ENCODE data around the gene CAMTA1. TPM values are rescaled to one million over a fixed set of nuclear protein-coding genes. Genes with fewer than 3 reads are reported as not detected.

Gene CAMTA1
- total RNA-seq, 5 donors from 2014 or later (not counting 1 experiment from before 2014, with no cell fraction given), result 29.7 to 37.4 (median 34.6) TPM

GRCh38 chr1:6858596-6858995, 73.3 kb downstream of the CAMTA1 start:
- ChIA-PET CTCF (interaction anchor here in 1 of 2 donors (0.6 kb wide), 1 partner anchor 514 kb away, joined by 3 read pairs; no protein-coding TSS in a partner anchor), POLR2A (no interaction called here)
- Mint-ChIP-seq H3K4me1 (peaks cover 14 to 27% (median 19%) of the 10 kb centered on the region in 3 donors), H3K9me3 (no peaks in the 10 kb centered on the region), H3K27me3 (no peaks in the 10 kb centered on the region), H3K4me3 (no peak overlapping the region), H3K36me3 (peaks cover 48% of the 10 kb centered on the region), H3K27ac (no peak overlapping the region)
- Histone ChIP-seq H3K27me3 (replicated peaks in 1 of 2; ENCODE audit: control insufficient read depth in 2 of 2, extremely low read depth in 1 of 2, insufficient read depth in 2 of 2, low read length in 1 of 2) (no peaks in the 10 kb centered on the region), H3K9me3 (no peaks in the 10 kb centered on the region), H3K4me3 (ENCODE audit: control insufficient read depth in 1 of 2, extremely low read depth in 1 of 2, low read length in 1 of 2) (no peak overlapping the region), H3K27ac (ENCODE audit: low read length) (no peak overlapping the region), H3K4me1 (ENCODE audit: control insufficient read depth in 1 of 2, extremely low read depth in 1 of 2, insufficient read depth in 2 of 2, low read length in 2 of 2) (no peaks in the 10 kb centered on the region), H3K36me3 (ENCODE audit: control insufficient read depth in 2 of 2, extremely low read depth in 1 of 2, insufficient read depth in 1 of 2, low read length in 1 of 2) (peaks cover 0 to 4% of the 10 kb centered on the region in 2 donors)
- DNase-seq (no peak), ATAC-seq (replicated peaks in 1 of 4) (no peak)
- WGBS (ENCODE audit: insufficient coverage), result 100% methylated on average over 2 of the region's 3 CpGs

- H3K4me1 Mint-ChIP-seq, result peaks cover 23 to 31% (median 29%) of the 10 kb centered on the region in 3 donors
- H3K27ac Mint-ChIP-seq, result no peak overlapping the region
- H3K4me3 ChIP-seq (ENCODE audit: control insufficient read depth in 1 of 2, extremely low read depth in 1 of 2, low read length in 1 of 2), result no peak overlapping the region
- CTCF ChIA-PET, result no interaction called here
- no peaks in the 10 kb centered on the region for H3K9me3 Mint-ChIP-seq
- peaks cover 0 to 2% of the 10 kb centered on the region in 2 donors for H3K36me3 ChIP-seq (ENCODE audit: control insufficient read depth in 2 of 2, extremely low read depth in 1 of 2, insufficient read depth in 1 of 2, low read length in 1 of 2)
- no peak for DNase-seq
- no peaks in the 10 kb centered on the region for H3K27me3 ChIP-seq (replicated peaks in 1 of 2; ENCODE audit: control insufficient read depth in 2 of 2, extremely low read depth in 1 of 2, insufficient read depth in 2 of 2, low read length in 1 of 2)
- peaks cover 50% of the 10 kb centered on the region for H3K36me3 Mint-ChIP-seq
- no peak for ATAC-seq (replicated peaks in 1 of 4)
- H3K27me3 Mint-ChIP-seq, result no peaks in the 10 kb centered on the region
- 100% methylated on average over 2 of the region's 7 CpGs for WGBS (ENCODE audit: insufficient coverage)
- POLR2A ChIA-PET, result no interaction called here
- no peaks in the 10 kb centered on the region for H3K4me1 ChIP-seq (ENCODE audit: control insufficient read depth in 1 of 2, extremely low read depth in 1 of 2, insufficient read depth in 2 of 2, low read length in 2 of 2)
- H3K9me3 ChIP-seq, result no peaks in the 10 kb centered on the region
- no peak overlapping the region for H3K4me3 Mint-ChIP-seq
- H3K27ac ChIP-seq (ENCODE audit: low read length), result no peak overlapping the region
Observed at GRCh38 chr1:6859415-6860343, 74.4 kb downstream of the CAMTA1 start.

- Histone ChIP-seq H3K27ac (ENCODE audit: low read length) (no peak overlapping the region), H3K4me1 (ENCODE audit: control insufficient read depth in 1 of 2, extremely low read depth in 1 of 2, insufficient read depth in 2 of 2, low read length in 2 of 2) (no peaks in the 10 kb centered on the region), H3K27me3 (replicated peaks in 1 of 2; ENCODE audit: control insufficient read depth in 2 of 2, extremely low read depth in 1 of 2, insufficient read depth in 2 of 2, low read length in 1 of 2) (no peaks in the 10 kb centered on the region), H3K9me3 (no peaks in the 10 kb centered on the region), H3K36me3 (ENCODE audit: control insufficient read depth in 2 of 2, extremely low read depth in 1 of 2, insufficient read depth in 1 of 2, low read length in 1 of 2) (no peaks in the 10 kb centered on the region), H3K4me3 (ENCODE audit: control insufficient read depth in 1 of 2, extremely low read depth in 1 of 2, low read length in 1 of 2) (no peak overlapping the region)
- DNase-seq (no peak), ATAC-seq (replicated peaks in 1 of 4) (no peak)
- Mint-ChIP-seq H3K4me3 (no peak overlapping the region), H3K27me3 (no peaks in the 10 kb centered on the region), H3K9me3 (no peaks in the 10 kb centered on the region), H3K27ac (no peak overlapping the region), H3K36me3 (peaks cover 44% of the 10 kb centered on the region), H3K4me1 (peaks cover 27 to 31% (median 30%) of the 10 kb centered on the region in 3 donors)
- no CpG with 5 or more reads among the region's 6 CpGs for WGBS (ENCODE audit: insufficient coverage)
- ChIA-PET CTCF (no interaction called here), POLR2A (no interaction called here)
Observed at GRCh38 chr1:6860401-6860800, 75.1 kb downstream of the CAMTA1 start.

- H3K27me3 ChIP-seq (replicated peaks in 1 of 2; ENCODE audit: control insufficient read depth in 2 of 2, extremely low read depth in 1 of 2, insufficient read depth in 2 of 2, low read length in 1 of 2), result no peaks in the 10 kb centered on the region
- no peak overlapping the region for H3K4me3 ChIP-seq (ENCODE audit: control insufficient read depth in 1 of 2, extremely low read depth in 1 of 2, low read length in 1 of 2)
- CTCF ChIA-PET, result no interaction called here
- ATAC-seq (replicated peaks in 1 of 4) (no peak), DNase-seq (no peak)
- no peaks in the 10 kb centered on the region for H3K9me3 ChIP-seq
- no peaks in the 10 kb centered on the region for H3K4me1 ChIP-seq (ENCODE audit: control insufficient read depth in 1 of 2, extremely low read depth in 1 of 2, insufficient read depth in 2 of 2, low read length in 2 of 2)
- H3K27ac ChIP-seq (ENCODE audit: low read length), result no peak overlapping the region
- Mint-ChIP-seq H3K4me3 (no peak overlapping the region), H3K36me3 (peaks cover 38% of the 10 kb centered on the region), H3K27ac (no peak overlapping the region), H3K27me3 (no peaks in the 10 kb centered on the region), H3K9me3 (no peaks in the 10 kb centered on the region), H3K4me1 (peaks cover 30 to 37% (median 34%) of the 10 kb centered on the region in 3 donors)
- POLR2A ChIA-PET, result no interaction called here
- WGBS (ENCODE audit: insufficient coverage), result 96% methylated on average over 8 of the region's 12 CpGs
- no peaks in the 10 kb centered on the region for H3K36me3 ChIP-seq (ENCODE audit: control insufficient read depth in 2 of 2, extremely low read depth in 1 of 2, insufficient read depth in 1 of 2, low read length in 1 of 2)
Observed at GRCh38 chr1:6861075-6861724, 75.9 kb downstream of the CAMTA1 start.

GRCh38 chr1:6862906-6863305, 77.7 kb downstream of the CAMTA1 start:
- Mint-ChIP-seq H3K9me3 (no peaks in the 10 kb centered on the region), H3K4me1 (peaks cover 23 to 33% (median 32%) of the 10 kb centered on the region in 3 donors), H3K27ac (no peak overlapping the region), H3K4me3 (no peak overlapping the region), H3K36me3 (peaks cover 21% of the 10 kb centered on the region), H3K27me3 (no peaks in the 10 kb centered on the region)
- H3K4me1 ChIP-seq (ENCODE audit: control insufficient read depth in 1 of 2, extremely low read depth in 1 of 2, insufficient read depth in 2 of 2, low read length in 2 of 2), result no peaks in the 10 kb centered on the region
- 100% methylated on average over 2 of the region's 4 CpGs for WGBS (ENCODE audit: insufficient coverage)
- POLR2A ChIA-PET, result no interaction called here
- no peak overlapping the region for H3K4me3 ChIP-seq (ENCODE audit: control insufficient read depth in 1 of 2, extremely low read depth in 1 of 2, low read length in 1 of 2)
- no peaks in the 10 kb centered on the region for H3K27me3 ChIP-seq (replicated peaks in 1 of 2; ENCODE audit: control insufficient read depth in 2 of 2, extremely low read depth in 1 of 2, insufficient read depth in 2 of 2, low read length in 1 of 2)
- H3K27ac ChIP-seq (ENCODE audit: low read length), result no peak overlapping the region
- DNase-seq (no peak), ATAC-seq (replicated peaks in 1 of 4) (no peak)
- H3K36me3 ChIP-seq (ENCODE audit: control insufficient read depth in 2 of 2, extremely low read depth in 1 of 2, insufficient read depth in 1 of 2, low read length in 1 of 2), result no peaks in the 10 kb centered on the region
- H3K9me3 ChIP-seq, result no peaks in the 10 kb centered on the region
- CTCF ChIA-PET, result no interaction called here

- Mint-ChIP-seq H3K4me3 (no peak overlapping the region), H3K27ac (no peak overlapping the region), H3K9me3 (no peaks in the 10 kb centered on the region), H3K27me3 (no peaks in the 10 kb centered on the region), H3K4me1 (peaks cover 36 to 44% (median 43%) of the 10 kb centered on the region in 3 donors), H3K36me3 (peaks cover 20% of the 10 kb centered on the region)
- no peaks in the 10 kb centered on the region for H3K9me3 ChIP-seq
- H3K36me3 ChIP-seq (ENCODE audit: control insufficient read depth in 2 of 2, extremely low read depth in 1 of 2, insufficient read depth in 1 of 2, low read length in 1 of 2), result no peaks in the 10 kb centered on the region
- ATAC-seq (replicated peaks in 1 of 4) (no peak), DNase-seq (no peak)
- ChIA-PET CTCF (no interaction called here), POLR2A (no interaction called here)
- H3K4me3 ChIP-seq (ENCODE audit: control insufficient read depth in 1 of 2, extremely low read depth in 1 of 2, low read length in 1 of 2), result no peak overlapping the region
- WGBS (ENCODE audit: insufficient coverage), result 88% methylated on average over 5 of the region's 5 CpGs
- H3K27ac ChIP-seq (ENCODE audit: low read length), result no peak overlapping the region
- no peaks in the 10 kb centered on the region for H3K27me3 ChIP-seq (replicated peaks in 1 of 2; ENCODE audit: control insufficient read depth in 2 of 2, extremely low read depth in 1 of 2, insufficient read depth in 2 of 2, low read length in 1 of 2)
- H3K4me1 ChIP-seq (ENCODE audit: control insufficient read depth in 1 of 2, extremely low read depth in 1 of 2, insufficient read depth in 2 of 2, low read length in 2 of 2), result peaks cover 0 to 2% of the 10 kb centered on the region in 2 experiments
Observed at GRCh38 chr1:6864166-6864565, 78.9 kb downstream of the CAMTA1 start.

All from T-cell (primary cell).